HG03521 (cell line): Measurements from ENCODE around the gene IGFBP5.

Experiments used
- ATAC-seq: cut with Tn5 transposase; IDR thresholded peaks from one replicate; pipeline ENCODE4 v1.9.1; 2021; ENCODE audit warnings: mild to moderate bottlenecking, moderate library complexity; ENCODE audit not compliant: unreplicated experiment

The IGFBP5 gene

DNA sequence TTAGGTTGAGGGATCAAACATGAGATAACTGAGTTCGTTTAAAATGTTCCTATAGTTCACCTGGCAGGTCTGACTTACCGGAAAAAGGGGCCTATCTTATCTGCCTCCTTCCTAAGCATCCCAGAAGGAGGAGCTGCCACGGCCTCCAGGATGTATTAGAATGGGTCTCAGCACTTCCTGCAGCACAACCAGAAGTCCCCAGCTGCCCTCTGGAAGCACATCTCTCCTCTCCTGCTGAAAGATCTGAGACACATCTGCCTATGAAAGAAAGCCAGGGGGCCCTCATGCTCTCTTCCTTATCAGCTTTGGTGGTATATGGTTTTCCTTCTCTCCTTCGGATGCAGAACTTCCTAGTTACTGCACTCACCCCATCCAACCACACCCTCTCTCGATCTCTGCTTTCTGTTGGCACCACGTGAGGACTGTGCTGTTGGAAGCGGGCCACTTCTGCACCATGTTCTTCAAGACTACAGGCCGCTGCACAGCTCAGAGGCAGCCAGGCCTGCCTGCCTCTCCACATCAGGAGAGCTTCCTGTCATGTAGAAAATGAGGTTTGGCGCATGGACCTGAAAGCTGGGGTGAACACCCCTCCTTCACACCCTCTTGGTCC is 6.5 kb downstream of the IGFBP5 start:
- no peak for ATAC-seq

DNA sequence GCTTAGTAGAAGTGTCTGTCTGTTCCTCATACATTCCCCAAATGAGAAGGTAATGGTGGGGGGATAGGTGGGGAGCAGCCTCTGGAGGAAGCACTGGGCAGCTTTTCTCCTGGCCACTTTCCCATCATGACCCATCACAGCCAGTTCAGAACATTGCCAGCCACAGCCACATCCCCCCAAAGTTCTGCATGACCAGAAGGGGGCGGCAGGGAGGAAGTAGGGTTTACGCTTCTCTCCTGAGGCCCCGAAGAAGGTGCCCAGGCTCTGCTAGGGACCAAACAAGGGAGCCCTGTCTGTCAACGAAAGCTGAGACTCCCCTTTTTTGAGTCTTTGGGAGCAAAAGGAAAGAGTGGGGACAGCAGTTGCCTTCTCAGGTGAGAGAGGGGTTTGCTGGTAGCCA is 7.7 kb downstream of the IGFBP5 start:
- no peak for ATAC-seq

DNA sequence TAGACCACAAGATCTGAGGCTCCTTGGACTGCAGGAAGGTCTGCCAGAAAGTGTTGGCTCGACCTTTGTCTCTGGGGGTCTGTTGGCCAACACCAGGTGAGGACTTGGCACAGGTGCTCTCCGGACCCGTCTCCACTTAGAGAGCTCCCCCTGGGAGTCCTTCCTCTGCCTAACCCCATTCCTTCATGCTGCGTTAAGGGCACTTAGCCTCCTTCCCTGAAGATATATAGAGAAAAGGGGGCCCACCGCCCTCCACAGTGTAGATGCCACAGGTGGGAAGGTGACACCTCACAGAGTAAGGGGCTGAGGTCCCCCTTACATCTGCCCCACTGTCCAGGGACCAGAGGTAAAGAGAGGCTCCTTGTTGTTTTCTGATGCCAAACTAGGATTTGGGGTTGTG is 8.2 kb downstream of the IGFBP5 start:
- ATAC-seq = no peak

- no peak for ATAC-seq
These were observed 9.9 kb downstream of the IGFBP5 start for GRCh38 chr2:216685327-216685875.

DNA sequence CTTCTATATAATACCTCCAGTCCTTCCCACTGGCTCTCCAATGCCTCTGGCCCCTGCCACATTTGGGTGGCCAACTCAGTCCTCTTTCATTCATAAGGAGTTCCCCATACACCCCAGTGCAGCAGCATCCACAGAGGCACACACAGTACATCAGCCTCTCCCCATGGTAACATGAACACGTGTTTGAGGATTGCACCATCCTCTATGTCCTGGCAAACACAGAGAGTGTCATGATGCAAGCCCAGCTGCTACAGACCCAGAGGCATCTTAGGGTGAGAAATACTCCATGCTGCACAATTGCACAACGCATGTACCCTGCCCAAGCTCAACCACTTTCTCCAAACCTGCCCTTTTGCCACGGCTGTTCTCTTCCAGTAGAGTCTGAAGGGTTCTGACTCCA is 11.5 kb downstream of the IGFBP5 start:
- no peak for ATAC-seq

DNA sequence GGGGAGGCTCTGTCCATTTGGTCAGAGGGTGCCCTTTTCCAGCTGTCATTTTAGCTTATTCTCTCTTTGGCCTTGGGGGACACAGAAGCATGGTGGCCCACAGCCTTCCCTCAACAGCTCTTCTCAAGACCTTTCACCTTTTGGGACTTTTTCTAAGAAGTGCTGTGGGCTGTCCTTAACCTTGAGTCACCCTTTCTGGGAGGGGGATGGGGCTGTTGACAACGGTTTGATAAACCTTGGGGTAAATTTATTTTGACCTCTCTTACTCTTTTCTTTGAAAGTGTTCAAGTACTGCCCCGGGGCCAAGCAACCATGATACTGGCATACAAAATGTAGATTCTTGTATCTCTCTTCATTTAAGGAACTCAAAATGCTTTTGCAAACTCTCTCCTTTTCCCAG is 13.7 kb downstream of the IGFBP5 start:
- no peak for ATAC-seq

DNA sequence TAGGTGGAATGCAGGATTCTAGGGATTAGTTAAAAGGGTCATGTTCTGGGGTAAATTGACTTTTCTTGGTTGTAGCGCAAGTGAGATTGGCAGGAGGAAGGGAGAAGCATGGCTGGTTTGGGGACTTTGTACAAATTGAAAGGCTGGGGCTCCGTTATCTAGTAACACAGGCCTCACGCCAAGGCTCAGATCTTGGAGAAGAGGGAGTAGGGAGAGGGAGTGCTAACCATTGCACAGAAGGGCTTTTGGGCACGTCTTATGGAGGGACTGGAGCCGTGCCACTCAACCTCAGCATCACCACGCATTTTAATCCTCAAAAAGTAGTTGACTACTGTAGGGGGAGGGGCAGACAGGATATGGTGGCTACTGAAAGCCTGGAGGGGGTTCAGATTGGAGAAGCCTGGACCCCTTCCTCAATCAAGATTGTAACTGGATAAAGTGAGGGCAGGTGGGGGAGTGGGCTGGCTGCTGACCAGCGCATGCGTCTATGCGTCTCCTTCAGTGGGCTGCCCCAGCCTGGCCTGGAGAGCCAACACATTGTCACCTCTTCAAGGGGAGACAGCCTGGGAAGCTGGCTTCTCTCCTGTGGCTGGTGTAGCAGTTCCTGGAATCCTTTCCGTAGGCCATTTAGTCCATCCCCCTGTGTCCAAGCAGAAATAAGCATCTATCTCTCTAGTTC is 14.3 kb downstream of the IGFBP5 start:
- no peak for ATAC-seq

GRCh38 chr2:216679658-216680024 is 15.7 kb downstream of the IGFBP5 start:
- no peak for ATAC-seq

DNA sequence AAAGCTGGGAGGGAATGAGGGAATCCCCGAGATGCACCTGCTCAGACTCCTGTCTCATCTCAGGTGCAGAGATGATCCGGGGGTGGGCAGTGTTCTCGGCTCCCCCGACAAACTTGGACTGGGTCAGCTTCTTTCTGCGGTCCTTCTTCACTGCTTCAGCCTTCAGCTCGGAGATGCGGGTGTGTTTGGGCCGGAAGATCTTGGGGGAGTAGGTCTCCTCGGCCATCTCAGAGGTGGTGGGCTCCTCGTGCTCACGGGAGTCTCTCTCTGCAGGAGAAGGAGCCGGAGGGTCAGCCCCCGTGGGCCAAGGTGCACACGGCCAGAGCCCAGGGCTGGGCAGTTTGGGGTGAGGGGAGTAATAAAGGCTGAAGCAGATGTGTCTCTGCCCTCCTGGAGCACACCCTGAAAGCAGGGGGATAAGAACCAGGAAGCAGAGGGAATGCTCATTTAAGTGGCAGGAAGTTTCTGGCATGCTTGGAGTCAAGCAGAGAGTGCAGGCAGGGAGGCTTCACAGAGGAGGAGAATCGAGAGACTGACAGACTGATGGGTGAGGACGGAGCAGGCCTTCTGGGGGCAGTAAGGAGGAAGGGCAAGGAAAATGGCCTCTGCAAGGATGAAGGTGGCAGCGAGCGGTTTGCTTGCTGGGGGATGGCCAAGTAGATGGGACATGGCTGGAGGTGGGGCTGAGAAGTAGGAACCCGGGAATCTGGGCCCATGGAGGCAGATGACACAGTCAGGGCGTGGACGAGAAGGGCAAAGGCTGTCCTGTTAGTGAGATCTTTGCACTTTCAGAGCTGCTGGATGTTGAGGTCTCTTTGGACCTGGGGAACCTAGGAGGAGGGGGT is 16.3 kb downstream of the IGFBP5 start:
- ATAC-seq = no peak

DNA sequence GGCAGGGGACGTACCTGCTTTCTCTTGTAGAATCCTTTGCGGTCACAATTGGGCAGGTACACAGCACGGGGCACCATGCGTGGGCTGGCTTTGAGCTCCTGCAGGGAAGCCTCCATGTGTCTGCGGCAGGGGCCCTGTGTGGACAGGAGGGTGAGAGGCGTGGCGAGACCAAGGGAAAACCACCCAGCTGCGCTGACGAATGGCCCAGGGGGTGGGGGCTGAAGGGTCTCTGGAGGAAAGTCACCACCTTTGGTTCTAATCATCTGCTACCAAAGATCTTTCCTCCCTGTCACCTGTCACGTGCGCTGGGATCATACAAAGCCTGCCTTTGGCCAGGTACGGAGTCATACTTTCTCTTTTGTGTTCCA is 17.3 kb downstream of the IGFBP5 start:
- ATAC-seq = no peak

- ATAC-seq = no peak
These were observed 17.8 kb downstream of the IGFBP5 start for GRCh38 chr2:216677439-216678097.

DNA sequence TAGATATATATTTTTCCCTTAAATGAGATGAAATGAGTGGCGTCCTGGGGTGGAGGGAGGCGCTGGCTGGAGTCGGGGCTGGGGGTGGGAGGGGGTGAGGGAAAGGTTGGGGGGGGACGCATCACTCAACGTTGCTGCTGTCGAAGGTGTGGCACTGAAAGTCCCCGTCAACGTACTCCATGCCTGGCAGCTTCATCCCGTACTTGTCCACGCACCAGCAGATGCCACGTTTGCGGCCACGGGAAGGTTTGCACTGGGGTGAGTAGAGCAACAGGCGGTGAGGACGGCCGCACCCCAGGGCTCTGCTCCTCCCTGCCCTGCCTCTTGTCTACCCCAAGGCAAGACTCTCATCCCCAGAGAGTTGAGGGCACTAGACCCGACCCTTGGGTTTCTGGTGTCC is 18.7 kb downstream of the IGFBP5 start:
- no peak for ATAC-seq

DNA sequence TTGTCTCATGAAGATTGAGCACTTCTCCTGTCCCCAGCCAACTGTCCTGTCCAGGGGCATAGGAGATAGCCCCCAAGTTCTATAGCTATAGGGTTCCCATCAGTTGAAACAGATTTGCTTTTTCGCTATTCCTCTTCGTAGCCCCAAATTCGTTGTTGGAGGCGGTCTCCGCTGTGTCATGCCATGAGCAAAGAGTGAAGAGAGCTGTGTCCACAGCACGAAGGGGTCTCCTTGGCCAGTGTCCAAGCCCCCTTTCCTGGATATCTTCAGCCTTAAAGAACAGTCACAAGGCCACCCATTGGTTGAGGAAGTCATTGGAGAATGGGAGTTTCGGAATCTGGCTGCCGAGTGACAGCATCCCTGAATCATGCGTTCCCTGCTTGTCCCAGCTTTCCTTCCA is 21.0 kb downstream of the IGFBP5 start:
- no peak for ATAC-seq

DNA sequence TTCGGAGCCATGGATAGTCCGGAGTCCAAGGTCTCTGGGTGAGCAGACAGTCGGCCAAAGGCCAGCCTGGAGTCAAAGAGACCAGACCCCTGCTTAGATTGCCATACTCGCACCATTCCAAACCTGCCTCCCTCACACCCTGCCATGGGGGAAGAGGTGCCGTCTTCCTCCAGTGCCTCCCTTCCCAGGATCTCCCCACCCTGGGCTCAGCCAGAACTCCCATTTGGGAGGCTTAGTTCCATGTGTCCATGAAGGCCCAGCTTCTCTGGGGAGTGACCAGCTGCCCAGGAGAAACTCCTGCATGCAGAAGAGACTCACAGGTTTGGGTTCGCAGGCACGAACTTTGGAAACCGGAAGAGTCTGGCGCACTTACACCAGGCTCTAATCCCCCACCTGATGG is 21.7 kb downstream of the IGFBP5 start:
- no peak for ATAC-seq

GRCh38 chr2:216673021-216673420 is 22.3 kb downstream of the IGFBP5 start:
- ATAC-seq = no peak

- ATAC-seq = no peak
These were observed 22.9 kb downstream of the IGFBP5 start for GRCh38 chr2:216672466-216672865.

DNA sequence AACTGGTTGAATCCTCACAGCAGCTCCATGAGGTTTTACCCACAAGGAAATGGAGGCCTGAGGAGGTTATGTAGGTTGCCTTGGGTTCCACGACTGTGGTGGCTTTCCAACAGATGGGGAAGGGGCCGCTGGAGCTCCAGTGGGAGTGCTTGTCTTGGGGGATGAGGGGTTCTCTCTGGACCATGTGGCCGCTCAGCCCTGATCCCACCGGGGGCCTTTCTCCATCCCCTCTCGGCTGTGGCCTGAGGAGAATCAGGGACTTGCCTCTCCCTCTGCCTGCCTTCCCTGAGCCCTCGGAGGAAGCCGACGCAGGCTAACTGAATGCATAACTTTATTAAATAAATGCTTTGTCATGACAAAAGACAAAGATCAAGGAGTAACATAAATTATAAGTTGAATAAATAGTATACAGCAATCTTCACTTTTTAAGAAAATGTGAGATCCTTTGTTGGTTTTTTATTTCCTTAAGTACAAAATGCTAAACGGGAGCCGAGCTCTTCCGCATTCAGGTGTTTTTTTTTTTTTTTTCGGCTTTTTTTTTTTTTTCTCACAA is 23.5 kb downstream of the IGFBP5 start:
- no peak for ATAC-seq

DNA sequence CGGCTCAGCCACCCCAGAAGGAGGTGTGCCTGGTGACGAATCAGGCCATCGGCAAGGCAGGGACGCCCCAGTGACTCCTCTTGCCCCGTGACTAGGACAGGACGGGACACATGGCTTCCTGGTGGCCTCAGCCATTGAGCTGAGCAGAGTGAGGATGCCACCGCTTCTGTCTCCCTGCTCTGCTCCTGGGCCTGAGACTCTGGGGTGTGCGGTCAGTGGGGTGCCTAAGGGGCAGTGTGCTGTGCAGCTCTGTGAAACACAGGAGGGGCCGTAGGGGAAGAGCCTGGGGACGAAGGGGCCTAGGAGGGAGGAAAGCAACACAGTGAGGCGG is 24.3 kb downstream of the IGFBP5 start:
- ATAC-seq = no peak

GRCh38 chr2:216670266-216671080 is 24.9 kb downstream of the IGFBP5 start:
- no peak for ATAC-seq

DNA sequence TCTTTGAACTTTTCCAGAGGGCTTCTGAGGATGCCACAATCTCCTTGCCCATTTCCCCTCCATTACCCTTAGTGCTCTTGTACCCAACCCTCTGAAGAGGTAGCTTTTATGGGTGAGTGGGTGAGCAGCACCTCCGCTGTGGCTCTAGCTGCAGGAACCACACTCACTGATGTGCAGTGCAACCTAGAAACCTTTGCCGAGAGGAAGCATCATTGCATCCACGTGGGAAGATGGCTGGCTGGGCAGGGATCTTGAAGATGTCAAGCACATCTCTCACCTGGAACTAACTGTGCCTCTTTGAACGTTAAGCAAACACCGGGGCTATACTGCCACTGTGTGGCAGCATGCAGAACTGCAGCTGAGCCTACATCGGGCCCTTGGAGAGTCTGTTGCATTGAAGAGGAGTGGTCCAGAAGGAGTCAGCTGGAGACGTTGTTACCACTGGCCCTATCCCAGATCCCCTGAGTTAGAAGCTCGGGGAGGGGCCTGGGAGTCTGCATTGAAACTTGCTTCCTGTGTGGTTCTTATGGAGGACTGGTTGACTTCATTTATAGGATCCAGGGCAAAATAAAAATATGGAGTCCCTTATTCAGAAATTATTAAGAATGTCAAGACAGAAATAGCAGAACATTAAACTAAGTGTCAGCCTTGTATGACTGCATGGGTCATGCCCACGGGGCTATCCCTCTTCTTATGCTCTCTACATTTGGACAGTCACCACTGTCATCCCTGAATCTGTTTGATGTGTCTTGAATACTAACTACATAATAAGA is 28.7 kb downstream of the IGFBP5 start:
- no peak for ATAC-seq
